Tibial nerve (tissue), 3 donors: ENCODE measurements around the gene FERMT2.

ENCODE experiments used
- CTCF ChIP-seq, 5 experiments: fragments of 200-600 bp in 3 of 5; fragments of 450-650 bp in 2 of 5; sonication (generic) in 3 of 5; IDR thresholded peaks; one replicate each; pipeline ENCODE4 v1.5.1; 2016 to 2019; ENCODE audit warnings: antibody characterized with exemption in 5 of 5, mild to moderate bottlenecking in 3 of 5, moderate library complexity in 2 of 5
- POLR2A ChIP-seq, 2 donors: fragments of 450-650 bp; IDR thresholded peaks; one replicate each; pipeline ENCODE4 v1.6.1; 2017; ENCODE audit warnings: antibody characterized with exemption in 2 of 2, mild to moderate bottlenecking in 2 of 2, moderate library complexity in 2 of 2

- no peak for TF ChIP-seq CTCF (IDR thresholded peaks at IDR 0.05)
- no peak for TF ChIP-seq POLR2A (IDR thresholded peaks at IDR 0.05)
Observed at GRCh38 chr14:52874389-52874788, 76.5 kb downstream of the FERMT2 start.
